Upper lobe of left lung (tissue), 4 donors: ENCODE data around the gene SLC6A19.

Experiments
- CTCF ChIP-seq, 6 experiments: fragments of 450-650 bp in 4 of 6; fragments of 200-600 bp in 2 of 6; sonication (generic) in 2 of 6; IDR thresholded peaks; one replicate each; pipeline ENCODE4 v1.5.1; 2016 to 2019; ENCODE audit warnings: antibody characterized with exemption in 6 of 6
- POLR2A ChIP-seq, 4 donors: fragments of 450-650 bp; IDR thresholded peaks; one replicate each; pipeline ENCODE4 v1.5.1; 2016 to 2017; ENCODE audit warnings: antibody characterized with exemption in 4 of 4, mild to moderate bottlenecking in 2 of 4
- POLR2AphosphoS5 ChIP-seq, 2 donors: sonication (generic); formaldehyde crosslinking; IDR thresholded peaks; one replicate each; pipeline ENCODE4 v1.5.1; 2017; ENCODE audit warnings: antibody characterized with exemption in 2 of 2

GRCh38 chr5:1259806-1260480, 58.5 kb downstream of the SLC6A19 start:
- TF ChIP-seq CTCF (IDR thresholded peaks at IDR 0.05) (no peak), POLR2AphosphoS5 (IDR thresholded peaks at IDR 0.05) (no peak), POLR2A (IDR thresholded peaks at IDR 0.05) (no peak)
